GM18507 (cell line): ENCODE data around the gene SIM1.

Experiments used
- DNase-seq: peaks from one replicate; pipeline ENCODE4 v3.0.0; 2011; ENCODE audit warnings: low read depth; ENCODE audit not compliant: insufficient read length; ENCODE audit errors: extremely low spot score
- FAIRE-seq: peaks from 2 replicates; lab custom pipeline; 2011; peaks lifted over from hg19 to GRCh38; lab: Jason Lieb, UNC

Gene SIM1

DNA sequence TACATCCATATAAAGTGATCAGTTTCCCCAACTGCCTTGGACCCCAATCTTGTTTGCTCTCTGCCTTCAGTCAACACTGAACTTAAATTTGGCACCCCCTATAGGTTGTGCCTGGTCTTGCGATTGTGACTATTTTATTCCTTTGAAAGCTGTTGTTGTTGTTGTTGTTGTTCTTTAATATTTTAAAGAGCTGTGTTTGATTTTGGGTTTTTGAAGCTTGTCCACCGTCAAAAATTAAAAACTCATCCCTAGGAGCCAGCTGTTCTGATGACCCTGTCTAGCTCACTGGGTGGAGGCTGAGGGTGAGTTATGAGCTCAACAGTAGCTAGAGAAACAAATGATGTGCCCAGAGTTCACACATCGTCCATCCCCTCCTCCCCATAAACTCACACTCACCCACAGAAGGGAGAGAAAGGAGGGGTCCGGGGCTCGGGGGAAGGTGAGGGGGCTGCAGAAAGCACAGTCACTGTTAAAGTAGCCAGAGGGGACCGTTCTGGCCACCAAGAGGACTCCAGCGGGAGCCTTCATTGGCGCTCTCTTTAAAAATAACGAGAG lies 4.0 kb downstream of the SIM1 start:
- DNase-seq (no peak), FAIRE-seq (no peak)

DNA sequence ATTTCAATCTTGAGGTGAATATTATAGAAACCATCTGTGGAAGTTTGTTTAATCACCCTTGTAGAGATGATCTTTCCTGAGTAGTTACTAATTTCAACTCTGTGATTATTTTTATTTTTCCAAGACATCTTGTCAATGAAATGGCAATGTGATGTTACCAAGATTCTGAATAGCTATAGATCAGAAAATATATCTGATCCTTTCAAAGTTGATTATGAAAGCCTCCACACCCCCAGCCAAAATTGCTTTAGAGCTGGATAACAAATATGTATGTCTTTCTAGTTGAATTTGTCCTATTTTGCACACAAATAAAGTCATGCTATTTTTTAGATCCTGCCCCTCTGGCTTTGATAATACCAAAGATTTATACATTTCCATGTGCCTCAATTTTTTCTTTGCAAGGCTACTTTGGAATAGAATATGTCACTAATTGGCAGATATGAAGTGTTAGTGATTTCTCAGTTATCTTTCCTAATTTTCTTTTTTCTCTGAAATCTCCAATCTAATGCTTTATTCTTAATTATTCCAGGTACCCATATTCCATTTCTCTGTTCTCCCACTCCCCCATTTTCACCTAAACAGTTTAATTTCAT lies 5.0 kb downstream of the SIM1 start:
- DNase-seq (no peak), FAIRE-seq (no peak)

DNA sequence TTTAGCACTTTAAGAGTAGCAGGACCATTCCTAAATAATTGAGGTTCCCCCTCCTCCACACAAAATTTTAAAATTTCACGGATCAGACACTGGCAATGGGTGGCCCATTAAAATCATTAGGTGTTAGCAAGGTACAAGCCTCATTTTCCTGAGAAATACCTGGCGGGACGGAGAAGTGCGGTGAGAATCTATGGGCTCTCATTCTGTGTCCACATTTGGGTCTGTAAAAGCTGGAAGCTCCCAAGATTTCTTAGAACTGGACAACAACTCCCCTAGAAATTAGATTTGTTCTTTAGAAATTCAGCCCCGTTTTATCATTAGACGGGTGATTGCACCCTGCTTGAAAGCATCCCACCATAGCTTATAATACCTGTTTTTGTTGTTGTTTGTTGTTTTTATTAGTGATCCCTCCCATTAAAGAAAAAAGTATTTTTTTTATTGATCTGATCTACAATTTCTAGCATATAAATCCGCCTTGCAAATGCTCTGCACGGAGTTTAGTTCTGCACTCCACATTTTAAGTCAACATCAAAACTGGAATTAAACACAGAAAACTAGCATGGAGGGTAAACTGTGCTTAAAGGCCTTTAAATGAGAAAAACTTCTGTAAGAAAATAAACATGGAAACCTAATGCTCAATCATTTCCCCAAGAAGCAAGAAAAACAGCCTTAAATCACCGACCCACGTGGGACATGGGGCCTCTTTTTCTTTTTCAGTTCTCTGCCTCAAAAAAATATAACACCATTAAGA lies 5.7 kb downstream of the SIM1 start:
- no peak for DNase-seq
- FAIRE-seq = no peak

GRCh38 chr6:100457311-100457990 lies 7.3 kb downstream of the SIM1 start:
- no peak for DNase-seq
- FAIRE-seq = no peak

DNA sequence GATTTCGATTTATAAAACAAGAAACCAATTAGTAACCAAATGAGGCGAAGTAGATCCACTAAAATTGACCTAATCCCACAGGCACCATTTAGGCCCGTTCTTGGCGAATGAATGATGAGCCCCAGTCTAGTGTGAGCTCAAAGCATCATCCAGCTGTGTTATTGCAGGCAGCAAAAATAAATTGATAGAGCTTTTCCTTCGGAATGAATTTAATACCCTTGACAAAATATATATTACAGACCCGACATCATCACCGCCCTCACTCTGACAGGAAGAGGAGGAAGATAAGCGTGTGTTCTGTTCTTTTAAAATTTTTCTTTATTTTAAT lies 7.8 kb downstream of the SIM1 start:
- FAIRE-seq = no peak
- no peak for DNase-seq

DNA sequence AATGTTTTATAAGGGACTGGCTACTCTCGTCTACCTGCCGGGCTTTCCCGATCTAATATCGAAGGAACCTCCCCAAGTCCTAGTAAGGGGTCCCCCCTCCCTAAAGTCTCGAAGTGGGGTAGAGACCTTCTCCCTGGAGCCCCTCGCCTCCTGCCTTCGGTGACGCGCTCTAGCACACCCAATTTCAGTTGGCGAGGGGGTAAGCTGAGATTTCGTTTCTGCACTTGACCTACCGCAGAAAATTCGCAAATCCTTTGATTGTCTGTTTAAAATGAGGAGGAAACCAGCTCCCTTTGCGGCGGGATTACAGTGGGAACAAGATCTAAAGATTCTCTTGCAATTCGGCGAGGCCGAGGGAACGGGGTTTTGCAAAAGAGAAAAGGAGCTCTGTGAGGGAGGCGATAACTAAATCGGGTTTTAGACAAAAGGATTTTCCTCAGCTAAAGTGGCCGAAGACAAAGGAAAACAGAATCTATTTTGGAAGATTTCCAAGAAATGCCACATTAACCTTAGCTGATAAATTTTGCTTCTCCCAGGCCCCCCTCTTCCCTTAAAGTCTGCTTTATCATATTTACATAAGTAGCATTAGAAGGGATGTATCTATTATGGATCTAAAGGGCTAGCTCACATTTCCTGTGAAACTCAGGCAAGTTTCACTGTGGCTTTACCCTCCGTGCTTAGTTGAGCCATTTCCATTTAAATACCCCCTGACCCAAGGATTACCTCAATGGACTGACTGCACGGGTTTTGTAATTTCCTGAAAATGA lies 8.4 kb downstream of the SIM1 start:
- DNase-seq (no peak), FAIRE-seq (no peak)

GRCh38 chr6:100455230-100456124 lies 9.2 kb downstream of the SIM1 start:
- DNase-seq (no peak), FAIRE-seq (no peak)

- no peak for DNase-seq
- no peak for FAIRE-seq
Observed at GRCh38 chr6:100454551-100455229, 10.0 kb downstream of the SIM1 start.

DNA sequence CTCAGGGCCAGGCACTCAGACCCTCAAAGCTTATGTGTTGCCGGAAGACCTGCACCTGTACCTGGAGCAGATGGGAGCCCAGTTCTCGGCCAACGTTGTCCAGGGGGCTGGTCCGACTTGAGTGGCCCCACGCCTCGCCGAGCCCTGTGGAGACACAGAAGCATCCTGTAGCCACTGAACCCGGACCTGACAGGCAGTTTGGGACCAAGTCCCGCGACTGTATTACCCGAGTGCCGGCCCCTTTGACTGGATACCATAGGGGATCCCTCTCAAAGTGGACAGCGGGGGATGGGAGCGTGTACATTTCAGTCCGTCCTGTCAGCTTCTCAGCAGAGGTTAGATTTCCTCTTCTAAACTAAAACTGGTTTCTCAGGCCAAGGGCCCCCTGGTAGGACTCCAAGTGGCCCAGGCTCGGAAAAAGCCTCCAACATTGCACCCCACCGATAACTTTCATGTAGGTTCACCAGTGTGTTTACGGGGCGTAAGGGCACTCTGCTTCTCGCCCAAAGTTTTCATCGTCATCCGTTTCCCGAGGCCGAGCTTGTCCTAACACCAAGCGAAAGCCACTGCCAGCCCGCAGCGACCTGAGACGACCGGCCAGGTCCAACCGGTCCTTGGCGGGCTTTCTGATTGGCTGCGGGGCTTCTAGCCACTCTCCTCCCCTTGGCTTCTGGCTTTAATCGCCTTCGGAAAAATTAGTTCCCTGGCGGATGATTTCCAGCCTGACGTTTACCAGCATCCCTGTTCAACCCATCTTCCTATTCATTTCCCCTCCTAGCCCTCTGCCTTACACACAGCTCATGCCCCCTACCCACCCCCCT lies 10.8 kb downstream of the SIM1 start:
- FAIRE-seq = no peak
- no peak for DNase-seq

GRCh38 chr6:100452998-100453397 lies 11.7 kb downstream of the SIM1 start:
- no peak for DNase-seq
- FAIRE-seq = no peak

DNA sequence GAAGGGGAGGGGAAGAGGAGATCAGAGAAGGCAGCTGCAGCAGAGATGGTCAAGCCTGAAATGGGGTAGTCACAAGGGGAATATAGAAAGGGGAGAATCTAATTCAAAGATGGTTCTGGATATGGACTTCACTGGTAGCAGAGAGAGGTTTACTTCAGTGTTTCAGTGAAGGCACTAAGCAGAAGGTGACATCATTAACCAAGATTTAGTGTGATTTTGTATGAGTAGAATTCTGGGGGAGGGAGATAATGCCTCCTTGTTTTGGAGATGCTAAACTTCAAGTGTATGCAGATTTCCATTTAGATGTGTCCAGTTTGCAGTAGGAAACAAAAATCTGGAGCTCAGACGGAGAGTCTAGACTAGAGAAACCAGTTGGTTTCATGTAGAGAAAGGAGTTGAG lies 13.1 kb downstream of the SIM1 start:
- FAIRE-seq (no peak), DNase-seq (no peak)

DNA sequence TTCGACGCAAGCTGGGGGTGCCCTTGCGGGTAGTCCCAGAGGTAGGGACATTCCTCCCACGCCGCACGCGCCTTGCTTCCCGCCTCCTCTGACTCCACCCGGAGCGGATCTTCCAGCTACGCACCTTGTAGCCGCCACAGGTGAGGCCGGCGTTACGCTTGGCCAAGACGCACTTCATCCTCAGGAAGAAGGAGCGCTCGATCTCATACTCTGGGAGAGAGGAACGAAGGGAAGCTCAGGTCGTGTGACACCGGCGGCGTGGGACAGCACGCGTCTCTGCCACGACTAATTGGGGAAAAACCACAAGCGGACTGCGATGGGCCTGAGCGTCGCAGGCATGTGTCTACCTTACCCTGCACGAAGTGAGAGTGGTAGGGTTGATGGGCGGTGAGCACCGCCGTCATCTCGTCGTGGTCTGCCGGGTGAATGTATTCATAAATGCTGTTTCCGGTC lies 15.5 kb downstream of the SIM1 start:
- no peak for FAIRE-seq

DNA sequence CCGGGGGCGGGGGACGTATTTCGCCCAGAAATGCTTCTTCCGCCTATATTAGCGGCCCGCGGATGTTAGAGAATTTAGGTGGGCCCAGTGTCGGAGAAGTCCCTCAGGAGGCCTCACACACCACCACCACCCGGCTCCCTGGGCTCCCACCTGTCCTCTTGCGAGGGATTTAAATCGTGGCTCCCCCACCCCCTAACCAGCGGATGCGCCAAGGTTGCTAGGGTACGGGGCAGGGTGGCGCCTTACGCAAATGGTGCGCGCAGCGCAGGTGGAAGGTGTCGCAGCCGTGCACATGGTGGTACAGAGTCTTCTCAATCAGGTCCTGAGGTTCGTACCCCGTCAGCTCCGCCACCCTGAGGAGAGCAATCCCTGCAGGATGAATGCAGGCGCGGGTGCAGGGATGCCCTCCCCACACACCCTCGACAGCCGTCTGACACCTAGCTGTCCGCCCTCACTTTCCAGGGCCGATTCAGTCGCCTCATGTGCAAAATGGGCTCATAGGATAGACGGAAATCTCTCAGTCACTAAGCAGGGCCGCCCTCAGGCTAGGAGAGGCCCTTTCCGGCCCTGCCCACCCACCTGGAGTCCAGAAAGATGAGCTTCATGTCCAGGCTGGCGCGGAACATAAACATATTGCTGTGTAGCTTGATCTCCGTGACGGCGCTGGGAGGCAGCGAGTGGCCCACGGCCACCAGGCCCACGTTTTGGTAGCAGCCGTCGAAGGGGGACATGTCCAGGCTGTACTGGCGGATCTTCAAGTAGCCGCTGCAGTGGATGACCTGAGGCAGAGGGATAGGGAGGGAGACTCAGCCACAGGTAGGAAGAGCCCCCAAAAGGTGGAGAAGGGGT lies 16.6 kb downstream of the SIM1 start:
- no peak for DNase-seq
- no peak for FAIRE-seq

More for the DNA sequence above, 15.5 kb downstream of the SIM1 start:
- no peak for DNase-seq

DNA sequence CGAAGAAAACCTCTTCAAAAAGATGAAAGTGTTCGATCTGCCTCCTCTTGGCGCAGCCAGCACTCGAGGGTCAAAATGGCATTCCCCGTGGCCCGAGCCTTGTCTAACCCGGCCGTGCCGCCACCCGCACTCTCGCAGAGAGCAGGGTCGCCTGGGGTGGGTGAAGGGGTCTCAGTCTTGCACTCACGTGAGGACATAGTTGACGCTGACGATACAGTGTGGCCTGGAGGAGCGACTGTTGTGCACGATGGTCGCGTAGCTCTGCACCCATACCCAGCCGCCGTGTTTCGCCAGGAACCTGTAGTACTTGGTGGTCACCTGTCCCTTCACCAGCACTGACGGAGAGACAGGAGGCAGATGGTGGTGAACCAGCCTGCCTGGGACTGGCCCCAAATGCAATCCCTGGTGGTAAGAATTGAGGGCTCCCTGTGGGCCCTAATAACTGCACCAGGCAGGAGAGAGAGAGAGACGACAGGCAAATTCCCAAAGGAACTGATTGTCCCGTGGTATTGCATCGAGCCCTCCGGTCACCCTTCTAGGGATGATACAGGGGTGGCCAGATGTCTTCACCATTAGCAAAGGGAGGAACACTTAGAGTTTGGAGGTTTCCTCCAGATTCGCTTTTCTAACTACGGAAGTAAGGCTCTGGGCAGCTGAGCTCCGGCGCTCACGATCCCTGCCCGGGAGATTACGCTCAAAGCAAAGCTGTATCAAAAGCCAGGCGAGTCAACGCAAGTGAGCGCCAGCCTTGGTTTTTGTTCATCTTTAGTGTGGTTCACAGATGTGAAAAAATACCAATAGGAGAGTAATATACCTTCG lies 17.4 kb downstream of the SIM1 start:
- FAIRE-seq (no peak), DNase-seq (no peak)

DNA sequence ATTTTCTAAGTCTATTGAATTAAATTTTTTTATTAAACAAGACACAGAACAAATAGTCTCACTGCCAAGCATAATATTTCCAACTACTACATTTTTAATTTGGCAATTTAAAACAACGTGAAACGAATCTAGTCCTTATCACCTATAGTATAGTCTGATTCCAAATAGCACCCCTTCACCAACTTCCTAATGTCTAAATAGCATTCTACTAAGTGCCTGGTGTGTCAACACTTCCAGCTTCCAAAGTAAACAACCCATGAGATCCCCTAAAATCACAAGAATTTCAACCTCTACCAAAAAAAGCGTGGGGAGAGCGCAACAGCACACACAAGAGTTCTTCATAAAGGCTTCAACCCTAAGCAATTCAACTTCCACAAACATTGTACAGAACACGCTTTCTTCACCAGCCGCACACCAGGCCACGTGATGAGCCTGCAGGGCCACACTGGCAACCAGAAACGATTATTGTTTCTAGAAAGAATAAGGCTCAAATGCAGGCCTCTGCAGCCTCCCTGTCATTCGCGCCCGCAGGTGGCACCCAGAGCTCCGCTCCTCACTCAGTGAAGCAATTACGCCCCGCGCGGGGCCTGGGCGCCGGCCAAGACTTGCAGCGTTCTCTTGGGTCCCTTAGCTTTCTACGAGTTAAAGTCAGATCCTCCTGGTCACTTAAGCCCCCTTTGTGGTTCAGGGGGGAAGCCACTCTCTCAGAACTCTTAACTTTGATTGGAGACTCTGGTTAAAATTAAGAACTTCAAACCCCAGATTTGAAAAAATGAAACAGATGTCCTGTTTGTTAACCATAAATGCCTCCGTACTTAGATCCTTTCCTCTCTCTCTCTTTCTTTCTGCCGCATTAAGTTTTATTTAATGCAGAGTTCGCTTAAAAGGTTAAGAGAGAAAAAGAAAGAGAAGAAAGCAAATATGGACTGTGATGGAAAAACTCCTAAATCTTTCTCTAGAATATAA lies 18.3 kb downstream of the SIM1 start:
- DNase-seq (no peak), FAIRE-seq (no peak)
